Activated T-helper 1 cell treated with anti-CD3 and anti-CD28 coated beads, Interleukin-12 subunit alpha, Interleukin-12 subunit beta, Interleukin-2, Interleukin-4 antibody, amounts not matched to agents 30 ng/mL and 10 ng/mL and 1 ng/mL, durations not matched to agents 14 hours and 24 hours and 36 hours (primary cell): Measurements from ENCODE around the gene FOXD1. TPM values are rescaled to one million over a fixed set of nuclear protein-coding genes. Genes with fewer than 3 reads are reported as not detected.

ENCODE experiments used
- DNase-seq: peaks from one replicate; pipeline ENCODE4 v3.0.0; 2021; ENCODE audit warnings: low spot score
- H3K27ac Mint-ChIP-seq: one replicate; pipeline ENCODE4 v1.8.0; 2021; ENCODE audit warnings: mild to moderate bottlenecking, mixed read lengths
- H3K27me3 Mint-ChIP-seq: one replicate; pipeline ENCODE4 v1.8.0; 2022; ENCODE audit warnings: mild to moderate bottlenecking, moderate library complexity, mixed read lengths; ENCODE audit not compliant: insufficient read depth
- H3K36me3 Mint-ChIP-seq: one replicate; pipeline ENCODE4 v1.8.0; 2021; ENCODE audit warnings: low read depth, mixed read lengths
- H3K4me1 Mint-ChIP-seq: one replicate; pipeline ENCODE4 v1.8.0; 2021; ENCODE audit warnings: low read depth, mixed read lengths
- H3K4me3 Mint-ChIP-seq: one replicate; pipeline ENCODE4 v1.8.0; 2021; ENCODE audit warnings: mild to moderate bottlenecking, moderate library complexity, mixed read lengths
- H3K9me3 Mint-ChIP-seq: one replicate; pipeline ENCODE4 v1.8.0; 2021; ENCODE audit warnings: mixed read lengths
- intact Hi-C: fragments of 100-400 bp; cut with micrococcal nuclease; formaldehyde crosslinking; loops from one replicate; pipeline ENCODE4 v1.15.1; 2024
- total RNA-seq: library from RNA; stranded (reverse); gene quantifications from 2 replicates; pipeline ENCODE4 v1.2.3, GENCODE V29; 2022

The FOXD1 gene
- total RNA-seq, 1 donor from 2014 or later, result 0.13 TPM

GRCh38 chr5:73443829-73444498 is 4.6 kb downstream of the FOXD1 start:
- no peaks in the 10 kb centered on the region for H3K36me3 Mint-ChIP-seq

GRCh38 chr5:73442996-73443627 is 5.5 kb downstream of the FOXD1 start:
- Mint-ChIP-seq H3K9me3 (no peaks in the 10 kb centered on the region), H3K27me3 (peaks cover 80% of the 10 kb centered on the region), H3K27ac (no peak overlapping the region), H3K36me3 (no peaks in the 10 kb centered on the region), H3K4me1 (no peaks in the 10 kb centered on the region), H3K4me3 (no peak overlapping the region)
- DNase-seq, result no peak
- intact Hi-C loops, result no loop called here

More at GRCh38 chr5:73443829-73444498, 4.6 kb downstream of the FOXD1 start:
- H3K27ac Mint-ChIP-seq, result no peak overlapping the region
- intact Hi-C loops, result loop anchor here (2.0 kb wide), 1 partner anchor 57 kb away; no protein-coding TSS in a partner anchor
- H3K4me3 Mint-ChIP-seq, result no peak overlapping the region
- no peak for DNase-seq
- H3K4me1 Mint-ChIP-seq, result peaks cover 3% of the 10 kb centered on the region
- peaks cover 78% of the 10 kb centered on the region for H3K27me3 Mint-ChIP-seq
- no peaks in the 10 kb centered on the region for H3K9me3 Mint-ChIP-seq

GRCh38 chr5:73442231-73442811 is 6.3 kb downstream of the FOXD1 start:
- intact Hi-C loops, result no loop called here
- H3K4me3 Mint-ChIP-seq, result no peak overlapping the region
- no peaks in the 10 kb centered on the region for H3K9me3 Mint-ChIP-seq
- no peaks in the 10 kb centered on the region for H3K36me3 Mint-ChIP-seq
- peaks cover 83% of the 10 kb centered on the region for H3K27me3 Mint-ChIP-seq
- H3K4me1 Mint-ChIP-seq, result no peaks in the 10 kb centered on the region
- H3K27ac Mint-ChIP-seq, result no peak overlapping the region
- DNase-seq, result no peak

GRCh38 chr5:73441378-73441777 is 7.2 kb downstream of the FOXD1 start:
- intact Hi-C loops, result no loop called here

GRCh38 chr5:73440262-73440661 is 8.3 kb downstream of the FOXD1 start:
- Mint-ChIP-seq H3K27me3 (peaks cover 86% of the 10 kb centered on the region), H3K36me3 (peaks cover 3% of the 10 kb centered on the region), H3K4me3 (no peak overlapping the region), H3K4me1 (peaks cover 6% of the 10 kb centered on the region), H3K27ac (no peak overlapping the region), H3K9me3 (no peaks in the 10 kb centered on the region)
- no peak for DNase-seq
- intact Hi-C loops, result no loop called here

More at GRCh38 chr5:73441378-73441777, 7.2 kb downstream of the FOXD1 start:
- no peak for DNase-seq
- Mint-ChIP-seq H3K9me3 (no peaks in the 10 kb centered on the region), H3K4me3 (no peak overlapping the region), H3K4me1 (no peaks in the 10 kb centered on the region), H3K36me3 (no peaks in the 10 kb centered on the region), H3K27ac (no peak overlapping the region), H3K27me3 (peaks cover 80% of the 10 kb centered on the region)

GRCh38 chr5:73438645-73439470 is 9.7 kb downstream of the FOXD1 start:
- H3K36me3 Mint-ChIP-seq, result peaks cover 3% of the 10 kb centered on the region
- no peaks in the 10 kb centered on the region for H3K9me3 Mint-ChIP-seq
- no peak overlapping the region for H3K27ac Mint-ChIP-seq
- H3K4me1 Mint-ChIP-seq, result peaks cover 6% of the 10 kb centered on the region
- intact Hi-C loops, result no loop called here
- DNase-seq, result no peak
- peaks cover 83% of the 10 kb centered on the region for H3K27me3 Mint-ChIP-seq
- H3K4me3 Mint-ChIP-seq, result no peak overlapping the region

- peaks cover 3% of the 10 kb centered on the region for H3K36me3 Mint-ChIP-seq
- H3K27me3 Mint-ChIP-seq, result peaks cover 83% of the 10 kb centered on the region
- intact Hi-C loops, result loop anchor here (1.0 to 2.0 kb wide), 2 partner anchors 10 to 17 kb away; partner anchors contain the start of gene FOXD1
- no peak overlapping the region for H3K27ac Mint-ChIP-seq
- DNase-seq, result no peak
- H3K9me3 Mint-ChIP-seq, result no peaks in the 10 kb centered on the region
- H3K4me3 Mint-ChIP-seq, result no peak overlapping the region
- peaks cover 6% of the 10 kb centered on the region for H3K4me1 Mint-ChIP-seq
Measured at GRCh38 chr5:73437777-73438644, 10.6 kb downstream of the FOXD1 start.

- Mint-ChIP-seq H3K4me1 (peaks cover 6% of the 10 kb centered on the region), H3K36me3 (peaks cover 3% of the 10 kb centered on the region), H3K4me3 (no peak overlapping the region), H3K27ac (no peak overlapping the region), H3K27me3 (peaks cover 83% of the 10 kb centered on the region), H3K9me3 (no peaks in the 10 kb centered on the region)
- intact Hi-C loops, result loop anchor here (1.0 to 2.0 kb wide), 2 partner anchors 11 to 16 kb away; partner anchors contain the start of gene FOXD1
- no peak for DNase-seq
Measured at GRCh38 chr5:73437101-73437776, 11.3 kb downstream of the FOXD1 start.

GRCh38 chr5:73436535-73437100 is 12.0 kb downstream of the FOXD1 start:
- Mint-ChIP-seq H3K36me3 (peaks cover 3% of the 10 kb centered on the region), H3K27ac (no peak overlapping the region), H3K4me3 (no peak overlapping the region), H3K27me3 (peaks cover 81% of the 10 kb centered on the region), H3K9me3 (no peaks in the 10 kb centered on the region), H3K4me1 (peaks cover 6% of the 10 kb centered on the region)
- intact Hi-C loops, result loop anchor here (1.0 to 2.0 kb wide), 2 partner anchors 12 to 16 kb away; partner anchors contain the start of gene FOXD1
- DNase-seq, result no peak

- H3K4me3 Mint-ChIP-seq, result no peak overlapping the region
- no peak for DNase-seq
- peaks cover 81% of the 10 kb centered on the region for H3K27me3 Mint-ChIP-seq
- peak overlapping the region; percentile 75 for H3K27ac Mint-ChIP-seq
- intact Hi-C loops, result loop anchor here (2.0 kb wide), 1 partner anchor 15 kb away; no protein-coding TSS in a partner anchor
- H3K36me3 Mint-ChIP-seq, result peaks cover 3% of the 10 kb centered on the region
- peaks cover 6% of the 10 kb centered on the region for H3K4me1 Mint-ChIP-seq
- H3K9me3 Mint-ChIP-seq, result no peaks in the 10 kb centered on the region
Measured at GRCh38 chr5:73435759-73436534, 12.6 kb downstream of the FOXD1 start.

- H3K9me3 Mint-ChIP-seq, result no peaks in the 10 kb centered on the region
- H3K36me3 Mint-ChIP-seq, result peaks cover 3% of the 10 kb centered on the region
- H3K27ac Mint-ChIP-seq, result no peak overlapping the region
- H3K27me3 Mint-ChIP-seq, result peaks cover 77% of the 10 kb centered on the region
- no peak overlapping the region for H3K4me3 Mint-ChIP-seq
- DNase-seq, result no peak
- H3K4me1 Mint-ChIP-seq, result peaks cover 6% of the 10 kb centered on the region
- intact Hi-C loops, result no loop called here
Measured at GRCh38 chr5:73434907-73435306, 13.7 kb downstream of the FOXD1 start.
